Thyroid gland (tissue), 4 donors: ENCODE data around the gene CLEC4C. TPM values are rescaled to one million over a fixed set of nuclear protein-coding genes. Genes with fewer than 3 reads are reported as not detected.

ENCODE experiments used
- DNase-seq, 2 donors: peaks; one replicate each; pipeline ENCODE4 v3.0.0-alpha.2; 2019
- H3K27ac ChIP-seq, 3 donors: fragments of 200-600 bp; sonication (generic); 1 replicate in 2 of 3; 2 replicates in 1 of 3; pipeline ENCODE4 v1.5.1; 2016 to 2019; ENCODE audit warnings: mild to moderate bottlenecking in 1 of 3, moderate library complexity in 1 of 3
- H3K27me3 ChIP-seq: fragments of 200-600 bp; sonication (generic); one replicate; pipeline ENCODE4 v1.5.1; 2019
- H3K36me3 ChIP-seq, 2 donors: fragments of 200-600 bp; sonication (generic); one replicate each; pipeline ENCODE4 v1.5.1; 2016 to 2019
- H3K4me1 ChIP-seq, 2 donors: fragments of 200-600 bp; sonication (generic); one replicate each; pipeline ENCODE4 v1.5.1; 2017 to 2019
- H3K4me3 ChIP-seq, 3 donors: fragments of 200-600 bp; sonication (generic); replicated peaks in 1 of 3; 1 replicate in 2 of 3; 2 replicates in 1 of 3; pipeline ENCODE4 v1.5.1; 2016; ENCODE audit warnings: mild to moderate bottlenecking in 1 of 3
- H3K9me3 ChIP-seq: fragments of 200-600 bp; sonication (generic); one replicate; pipeline ENCODE4 v1.5.1; 2017
- POLR2A ChIP-seq, 2 donors: fragments of 450-650 bp; IDR thresholded peaks; one replicate each; pipeline ENCODE4 v1.6.1; 2017; ENCODE audit warnings: antibody characterized with exemption in 2 of 2, mild to moderate bottlenecking in 2 of 2, moderate library complexity in 1 of 2
- WGBS, 2 donors: methylation state at CpG; one replicate each; pipeline ENCODE4 v1.1.5; 2017; 5-methylcytosine and 5-hydroxymethylcytosine counted together
- intact Hi-C: fragments of 100-400 bp; cut with DNase I; formaldehyde crosslinking; loops from one replicate; pipeline ENCODE4 v1.15.1; 2023
- small RNA-seq: library from RNA; depleted of rRNA; stranded (forward); fragments of <200 nt; gene quantifications from one replicate; pipeline ENCODE3, GENCODE V24; 2016
- total RNA-seq, 4 donors: library from RNA; depleted of rRNA; stranded (reverse); fragments of >200 nt; gene quantifications; one replicate each; pipeline ENCODE4 v1.2.3, GENCODE V29; 2016
- TF ChIP-seq, protein P1 (sequence below), 6 experiments: fragments of 200-600 bp in 3 of 6; fragments of 450-650 bp in 3 of 6; sonication (generic) in 3 of 6; IDR thresholded peaks; one replicate each; pipeline ENCODE4 v1.5.1; 2016 to 2019; ENCODE audit warnings: antibody characterized with exemption in 6 of 6, mild to moderate bottlenecking in 2 of 6, inconsistent platforms in 1 of 6, moderate library complexity in 1 of 6

Gene CLEC4C
- total RNA-seq, 4 donors from 2014 or later: not detected

- H3K4me3 ChIP-seq: no peak overlapping the region
- H3K27me3 ChIP-seq: no peaks in the 10 kb centered on the region
- DNase-seq: no peak
- H3K4me1 ChIP-seq: peaks cover 0 to 3% of the 10 kb centered on the region in 2 donors
- TF ChIP-seq, protein P1, sequence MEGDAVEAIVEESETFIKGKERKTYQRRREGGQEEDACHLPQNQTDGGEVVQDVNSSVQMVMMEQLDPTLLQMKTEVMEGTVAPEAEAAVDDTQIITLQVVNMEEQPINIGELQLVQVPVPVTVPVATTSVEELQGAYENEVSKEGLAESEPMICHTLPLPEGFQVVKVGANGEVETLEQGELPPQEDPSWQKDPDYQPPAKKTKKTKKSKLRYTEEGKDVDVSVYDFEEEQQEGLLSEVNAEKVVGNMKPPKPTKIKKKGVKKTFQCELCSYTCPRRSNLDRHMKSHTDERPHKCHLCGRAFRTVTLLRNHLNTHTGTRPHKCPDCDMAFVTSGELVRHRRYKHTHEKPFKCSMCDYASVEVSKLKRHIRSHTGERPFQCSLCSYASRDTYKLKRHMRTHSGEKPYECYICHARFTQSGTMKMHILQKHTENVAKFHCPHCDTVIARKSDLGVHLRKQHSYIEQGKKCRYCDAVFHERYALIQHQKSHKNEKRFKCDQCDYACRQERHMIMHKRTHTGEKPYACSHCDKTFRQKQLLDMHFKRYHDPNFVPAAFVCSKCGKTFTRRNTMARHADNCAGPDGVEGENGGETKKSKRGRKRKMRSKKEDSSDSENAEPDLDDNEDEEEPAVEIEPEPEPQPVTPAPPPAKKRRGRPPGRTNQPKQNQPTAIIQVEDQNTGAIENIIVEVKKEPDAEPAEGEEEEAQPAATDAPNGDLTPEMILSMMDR (IDR thresholded peaks at IDR 0.05): no peak
- TF ChIP-seq POLR2A (IDR thresholded peaks at IDR 0.05): no peak
- no peaks in the 10 kb centered on the region for H3K9me3 ChIP-seq
- 73 to 75% methylated on average over 6 of the region's 6 CpGs for WGBS, 2 donors
- intact Hi-C loops: no loop called here
- no peak overlapping the region for H3K27ac ChIP-seq
- no peaks in the 10 kb centered on the region for H3K36me3 ChIP-seq
Observed at GRCh38 chr12:7693793-7694192, 53.4 kb downstream of the CLEC4C start.

- no peaks in the 10 kb centered on the region for H3K27me3 ChIP-seq
- H3K9me3 ChIP-seq: no peaks in the 10 kb centered on the region
- intact Hi-C loops: no loop called here
- H3K36me3 ChIP-seq: no peaks in the 10 kb centered on the region
- no peak overlapping the region for H3K4me3 ChIP-seq
- no peak for DNase-seq
- TF ChIP-seq, protein P1 (IDR thresholded peaks at IDR 0.05): no peak
- TF ChIP-seq POLR2A (IDR thresholded peaks at IDR 0.05): no peak
- H3K4me1 ChIP-seq: no peaks in the 10 kb centered on the region
- WGBS, 2 donors: 64 to 67% methylated on average over 2 of the region's 2 CpGs
- no peak overlapping the region for H3K27ac ChIP-seq
Observed at GRCh38 chr12:7681535-7681934, 65.6 kb downstream of the CLEC4C start.

Small RNA genes within 50 kb of the gene (small RNA-seq; reads per million reads assigned to genes)
- not detected for gene RF00019

Other genes with a start within 250 kb of the CLEC4C start
- gene CD163, start 243.6 kb downstream of the CLEC4C start, total RNA-seq: 100 to 1,000 TPM in 2 of 4 donors, 10 to 100 TPM in 2; 25.6 to 179 (median 94.4) TPM
- gene APOBEC1, start 81.5 kb downstream of the CLEC4C start, total RNA-seq: not detected
- under 1 TPM in 2 of 4 donors, not detected in 2; 0.45 to 0.63 TPM for gene GDF3, start 51.6 kb downstream of the CLEC4C start, total RNA-seq
- not detected for gene DPPA3, start 35.9 kb downstream of the CLEC4C start, total RNA-seq
- not detected for gene NANOGNB, start 17.8 kb upstream of the CLEC4C start, total RNA-seq
- 1 to 10 TPM in 1 of 4 donors, under 1 TPM in 3; under 0.01 to 1.6 (median 0.42) TPM for gene NANOG, start 42.0 kb upstream of the CLEC4C start, total RNA-seq
- under 1 TPM in 1 of 4 donors, not detected in 3; 0.40 TPM for gene SLC2A14, start 125.5 kb upstream of the CLEC4C start, total RNA-seq
- 10 to 100 TPM in 2 of 4 donors, 1 to 10 TPM in 2; 9.2 to 81.0 (median 40.1) TPM for gene SLC2A3, start 188.8 kb upstream of the CLEC4C start, total RNA-seq